HCT116 (cell line): Measurements from ENCODE around the gene KLK6. TPM values are rescaled to one million over a fixed set of nuclear protein-coding genes. Genes with fewer than 3 reads are reported as not detected.
A peak's percentile ranks its signal among the peaks of the same experiment; 100 is the strongest.

Source experiments
- ATAC-seq: fragments of 200-7000 bp; cut with Tn5 transposase; 2 replicates; pipeline ENCODE4 v1.9.1; 2020; ENCODE audit warnings: mild to moderate bottlenecking, moderate library complexity
- BruUV-seq: library from RNA; stranded (reverse); fragments of 400-500 nt; replicated peaks from 2 replicates; lab custom pipeline; 2021; lab: Mats Ljungman, UMichigan
- CTCF ChIA-PET: fragments of 300-600 bp; sonication (Branson Sonifier 250); formaldehyde crosslinking; loops from one replicate; lab custom pipeline; 2021; ENCODE audit warnings: antibody characterized with exemption; lab: Charles Lee
- POLR2A ChIA-PET: fragments of 300-600, 350-600 bp; sonication (Branson Sonifier 250); formaldehyde crosslinking; loops from one replicate; lab custom pipeline; 2021; ENCODE audit warnings: antibody characterized with exemption; lab: Charles Lee
- RAD21 ChIA-PET, 2 experiments: fragments of 300-600 bp; sonication (Branson Sonifier 250); formaldehyde crosslinking; loops; one replicate each; lab custom pipeline; 2023; ENCODE audit warnings: low total read pairs in 2 of 2; ENCODE audit not compliant: uncharacterized antibody in 2 of 2, unreplicated experiment in 2 of 2, low non-redundant PET in 1 of 2; lab: Charles Lee
- DNase-seq: peaks from one replicate; pipeline ENCODE4 v3.0.0-alpha.2; 2010; ENCODE audit warnings: low read depth, low spot score
- H2AFZ ChIP-seq: fragments of 200-600 bp; shearing (Covaris generic), sonication (generic); 2 replicates; pipeline ENCODE4 v1.6.1; 2017; ENCODE audit warnings: low read depth, mixed run types, mixed read lengths, antibody characterized with exemption, low read length; ENCODE audit not compliant: poor library complexity, severe bottlenecking
- H3K27ac ChIP-seq: 2 replicates; pipeline ENCODE4 v1.5.1; 2012; ENCODE audit warnings: low read depth, low read length
- H3K27me3 ChIP-seq: fragments of 200-600 bp; sonication (generic); 2 replicates; pipeline ENCODE4 v1.6.1; 2016; ENCODE audit warnings: mixed run types, low read length, mixed read lengths; ENCODE audit not compliant: insufficient read depth
- H3K36me3 ChIP-seq, 2 experiments: fragments of 200-500 bp in 1 of 2; fragments of 200-600 bp in 1 of 2; sonication (Bioruptor generic) in 1 of 2; sonication (generic) in 1 of 2; 2 replicates each; pipeline versions ENCODE4 v1.5.1 to v1.6.1; 2014 to 2016; ENCODE audit warnings: low read length in 2 of 2, inconsistent platforms in 1 of 2, mixed read lengths in 1 of 2, mixed run types in 1 of 2; ENCODE audit not compliant: insufficient read depth in 2 of 2, control insufficient read depth in 1 of 2
- H3K4me1 ChIP-seq, 2 experiments: fragments of 200-600 bp in 1 of 2; sonication (generic) in 1 of 2; 2 replicates each; pipeline versions ENCODE4 v1.5.1 to v1.6.1; 2012 to 2017; ENCODE audit warnings: low read length in 2 of 2, inconsistent platforms in 1 of 2, mild to moderate bottlenecking in 1 of 2, mixed read lengths in 1 of 2, mixed run types in 1 of 2, moderate library complexity in 1 of 2; ENCODE audit not compliant: insufficient read depth in 2 of 2, control insufficient read depth in 1 of 2
- H3K4me2 ChIP-seq: fragments of 200-600 bp; sonication (generic); 2 replicates; pipeline ENCODE4 v1.6.1; 2017; ENCODE audit warnings: mixed run types, low read length, mixed read lengths
- H3K4me3 ChIP-seq, 2 experiments: fragments of 200-600 bp in 1 of 2; sonication (generic) in 1 of 2; replicated peaks in 1 of 2; 2 replicates each; pipeline ENCODE4 v1.5.1; 2011 to 2016; ENCODE audit warnings: low read length in 2 of 2, control low read depth in 1 of 2, low read depth in 1 of 2, mild to moderate bottlenecking in 1 of 2, mixed read lengths in 1 of 2, mixed run types in 1 of 2
- H3K79me2 ChIP-seq: fragments of 200-600 bp; sonication (generic); 2 replicates; pipeline ENCODE4 v1.6.1; 2017; ENCODE audit warnings: mild to moderate bottlenecking, mixed run types, low read length, moderate library complexity, mixed read lengths; ENCODE audit not compliant: insufficient read depth
- H3K9ac ChIP-seq: fragments of 200-600 bp; sonication (generic); 2 replicates; pipeline ENCODE4 v1.6.1; 2016; ENCODE audit warnings: low read length, mixed read lengths
- H3K9me2 ChIP-seq: fragments of 200-600 bp; sonication (generic), shearing (Covaris generic); 2 replicates; pipeline ENCODE4 v1.6.1; 2017; ENCODE audit warnings: mixed run types, mild to moderate bottlenecking, moderate library complexity; ENCODE audit not compliant: insufficient read depth
- H3K9me3 ChIP-seq, 2 experiments: fragments of 200-500 bp in 1 of 2; fragments of 200-600 bp in 1 of 2; sonication (Bioruptor generic) in 1 of 2; sonication (generic) in 1 of 2; 2 replicates each; pipeline ENCODE4 v1.6.1; 2014 to 2017; ENCODE audit warnings: low read length in 2 of 2, mixed read lengths in 2 of 2, inconsistent platforms in 1 of 2, low read depth in 1 of 2, mild to moderate bottlenecking in 1 of 2, mixed run types in 1 of 2, moderate library complexity in 1 of 2; ENCODE audit not compliant: control insufficient read depth in 1 of 2, insufficient read depth in 1 of 2
- H4K20me1 ChIP-seq: fragments of 200-600 bp; sonication (generic), shearing (Covaris generic); 2 replicates; pipeline ENCODE4 v1.6.1; 2017; ENCODE audit warnings: mixed run types, mild to moderate bottlenecking, moderate library complexity; ENCODE audit not compliant: insufficient read depth
- EGR1 ChIP-seq: IDR thresholded peaks from 2 replicates; pipeline ENCODE4 v1.6.1; 2012; ENCODE audit warnings: low read depth
- EZH2phosphoT487 ChIP-seq: fragments of 200-600 bp; IDR thresholded peaks from 2 replicates; pipeline ENCODE4 v1.6.1; 2018; ENCODE audit warnings: antibody characterized with exemption, borderline replicate concordance
- FOSL1 ChIP-seq: IDR thresholded peaks from 2 replicates; pipeline ENCODE4 v1.6.1; 2012; ENCODE audit warnings: low read depth
- JUND ChIP-seq: IDR thresholded peaks from 2 replicates; pipeline ENCODE4 v1.6.1; 2012
- intact Hi-C: fragments of 100-400 bp; cut with micrococcal nuclease; formaldehyde crosslinking; loops from 2 replicates; pipeline ENCODE4 v1.10.0; 2022
- total RNA-seq: library from RNA; stranded (reverse); gene quantifications from one replicate; pipeline ENCODE4 v1.2.1, GENCODE V29; 2021; ENCODE audit not compliant: unreplicated experiment
- TF ChIP-seq, protein P1 (sequence below): IDR thresholded peaks from 2 replicates; pipeline ENCODE4 v1.6.1; 2011; ENCODE audit warnings: mild to moderate bottlenecking, low read length, moderate library complexity; ENCODE audit not compliant: insufficient replicate concordance; ENCODE audit errors: extremely low read depth

KLK6 gene
- total RNA-seq, 1 experiment from 2014 or later = 40.5 TPM

DNA sequence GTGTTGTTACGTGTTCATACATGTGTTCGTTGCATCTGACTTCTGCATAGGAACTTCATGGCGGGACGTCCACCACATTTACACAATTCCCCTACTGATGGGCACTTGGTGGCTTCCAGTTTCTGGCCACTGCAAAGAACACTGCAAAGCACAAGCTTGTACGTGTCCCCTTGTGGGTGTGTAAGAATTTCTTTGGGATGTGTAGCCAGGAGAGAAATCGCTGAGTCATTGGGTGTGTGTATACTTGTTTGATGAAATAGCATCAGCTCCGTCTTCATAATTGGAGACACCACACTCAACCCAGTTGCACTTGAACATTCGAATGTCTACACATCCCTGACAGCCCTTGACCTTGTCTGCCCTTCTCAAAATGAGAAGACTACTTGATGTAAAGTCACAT, 35.8 kb downstream of the KLK6 start (continued):
- TF ChIP-seq, protein P1, sequence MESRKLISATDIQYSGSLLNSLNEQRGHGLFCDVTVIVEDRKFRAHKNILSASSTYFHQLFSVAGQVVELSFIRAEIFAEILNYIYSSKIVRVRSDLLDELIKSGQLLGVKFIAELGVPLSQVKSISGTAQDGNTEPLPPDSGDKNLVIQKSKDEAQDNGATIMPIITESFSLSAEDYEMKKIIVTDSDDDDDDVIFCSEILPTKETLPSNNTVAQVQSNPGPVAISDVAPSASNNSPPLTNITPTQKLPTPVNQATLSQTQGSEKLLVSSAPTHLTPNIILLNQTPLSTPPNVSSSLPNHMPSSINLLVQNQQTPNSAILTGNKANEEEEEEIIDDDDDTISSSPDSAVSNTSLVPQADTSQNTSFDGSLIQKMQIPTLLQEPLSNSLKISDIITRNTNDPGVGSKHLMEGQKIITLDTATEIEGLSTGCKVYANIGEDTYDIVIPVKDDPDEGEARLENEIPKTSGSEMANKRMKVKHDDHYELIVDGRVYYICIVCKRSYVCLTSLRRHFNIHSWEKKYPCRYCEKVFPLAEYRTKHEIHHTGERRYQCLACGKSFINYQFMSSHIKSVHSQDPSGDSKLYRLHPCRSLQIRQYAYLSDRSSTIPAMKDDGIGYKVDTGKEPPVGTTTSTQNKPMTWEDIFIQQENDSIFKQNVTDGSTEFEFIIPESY = no peak
- TF ChIP-seq FOSL1 = peak; percentile 54
- TF ChIP-seq EZH2phosphoT487 = no peak

DNA sequence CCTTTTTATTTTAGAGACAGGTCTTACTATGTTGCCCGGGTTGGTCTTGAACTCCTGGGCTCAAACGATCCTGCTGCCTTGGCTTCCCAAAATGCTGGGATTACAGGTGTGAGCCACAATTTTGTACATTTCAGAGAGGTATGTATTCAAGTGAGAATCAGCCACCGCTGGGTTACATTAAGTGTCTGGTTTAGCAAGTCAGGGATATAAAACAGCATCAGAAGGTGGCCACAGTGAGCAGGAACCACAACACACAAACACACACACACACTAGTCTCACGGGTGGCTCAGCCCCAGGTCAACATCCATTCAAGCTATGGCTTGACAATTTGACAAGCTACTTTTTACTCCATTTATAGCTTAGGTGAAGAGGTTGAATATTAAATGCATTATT, 36.7 kb downstream of the KLK6 start:
- no peak for DNase-seq
- Histone ChIP-seq H3K27ac (peak overlapping the region; percentile 78), H3K9ac (peak overlapping the region; percentile 34), H4K20me1 (no peaks in the 10 kb centered on the region), H3K79me2 (no peaks in the 10 kb centered on the region)
- no peak for TF ChIP-seq EGR1
- TF ChIP-seq JUND = no peak
- TF ChIP-seq, all 23 proteins: peak for 0
- H2AFZ ChIP-seq = peak overlapping the region; percentile 63
- H3K9me2 ChIP-seq = no peaks in the 10 kb centered on the region
- POLR2A ChIA-PET = interaction anchor here (0.7 to 2.1 kb wide), 4 partner anchors 37 to 86 kb away, joined by 3 to 8 read pairs (median 5); partner anchors contain the start of genes KLK10, KLK6 and KLK7
- BruUV-seq = no TSS peak
- peak overlapping the region in 1 of 2 experiments; percentile 43; a peak in 1 of 4 replicates for H3K4me3 ChIP-seq
- CTCF ChIA-PET = interaction anchor here (1.2 to 10.4 kb wide), 3 partner anchors 10 to 164 kb away, joined by 3 to 62 read pairs (median 15); no protein-coding TSS in a partner anchor
- intact Hi-C loops = loop anchor here (1.0 to 2.0 kb wide), 3 partner anchors 36 to 84 kb away; partner anchors contain the start of genes KLK6 and KLK8
- ATAC-seq = peak; percentile 9; the same call in 1 of the 2 replicates
- H3K9me3 ChIP-seq = no peaks in the 10 kb centered on the region
- H3K4me2 ChIP-seq = peak overlapping the region; percentile 82
- RAD21 ChIA-PET = interaction anchor here (1.3 to 1.4 kb wide), 2 partner anchors 84 kb away, joined by 4 read pairs; no protein-coding TSS in a partner anchor
- H3K27me3 ChIP-seq = no peaks in the 10 kb centered on the region
- peaks cover 47 to 54% of the 10 kb centered on the region in 2 experiments for H3K4me1 ChIP-seq
- H3K36me3 ChIP-seq = no peaks in the 10 kb centered on the region
